IPS DF 4.7 (cell line): Measurements from ENCODE around the gene TPI1.
"Not testable (repeated sequence)": the region's sequence is repeated elsewhere in the genome, so short reads cannot be mapped to it uniquely, and the experiment has no call there.

ENCODE experiments used
- DNase-seq: peaks from one replicate; pipeline ENCODE4 v3.0.0-alpha.2; 2013; ENCODE audit warnings: low spot score; ENCODE audit errors: extremely low read depth

Gene TPI1

GRCh38 chr12:6868211-6869048 lies 1.1 kb downstream of the TPI1 start:
- no peak for DNase-seq

DNA sequence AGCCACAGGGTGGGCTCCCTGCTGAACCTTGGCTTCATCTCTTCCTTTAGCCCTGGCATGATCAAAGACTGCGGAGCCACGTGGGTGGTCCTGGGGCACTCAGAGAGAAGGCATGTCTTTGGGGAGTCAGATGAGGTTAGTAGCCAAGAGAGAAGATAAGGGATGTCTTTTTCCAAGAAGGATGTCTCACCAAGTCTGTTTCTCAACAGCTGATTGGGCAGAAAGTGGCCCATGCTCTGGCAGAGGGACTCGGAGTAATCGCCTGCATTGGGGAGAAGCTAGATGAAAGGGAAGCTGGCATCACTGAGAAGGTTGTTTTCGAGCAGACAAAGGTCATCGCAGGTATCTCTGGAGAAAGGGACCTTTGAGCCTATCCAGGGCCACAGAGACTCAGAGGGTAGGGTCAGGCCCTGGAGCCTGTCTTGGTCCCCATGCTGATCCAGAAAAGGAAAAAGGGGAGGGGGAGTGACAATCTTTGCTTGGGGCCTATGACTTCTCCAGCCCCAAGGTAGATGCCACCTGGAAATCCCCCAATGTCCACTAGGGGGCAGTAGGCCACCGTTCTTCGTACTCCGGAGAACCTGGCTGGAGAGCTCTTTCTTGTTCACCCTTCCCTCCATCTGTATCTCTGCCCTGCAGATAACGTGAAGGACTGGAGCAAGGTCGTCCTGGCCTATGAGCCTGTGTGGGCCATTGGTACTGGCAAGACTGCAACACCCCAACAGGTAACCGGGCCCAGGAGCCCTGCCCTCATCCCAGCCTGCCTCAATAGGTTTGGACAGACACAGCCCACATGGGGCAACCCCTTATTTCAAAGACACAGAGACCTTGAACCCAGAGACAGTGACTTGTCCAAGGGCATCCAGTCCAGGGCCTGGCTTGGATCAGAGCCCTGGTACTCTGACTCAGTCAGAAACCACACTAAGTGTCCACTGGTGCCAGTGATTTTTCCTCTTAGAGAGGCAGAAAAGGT lies 2.0 kb downstream of the TPI1 start:
- no peak for DNase-seq

DNA sequence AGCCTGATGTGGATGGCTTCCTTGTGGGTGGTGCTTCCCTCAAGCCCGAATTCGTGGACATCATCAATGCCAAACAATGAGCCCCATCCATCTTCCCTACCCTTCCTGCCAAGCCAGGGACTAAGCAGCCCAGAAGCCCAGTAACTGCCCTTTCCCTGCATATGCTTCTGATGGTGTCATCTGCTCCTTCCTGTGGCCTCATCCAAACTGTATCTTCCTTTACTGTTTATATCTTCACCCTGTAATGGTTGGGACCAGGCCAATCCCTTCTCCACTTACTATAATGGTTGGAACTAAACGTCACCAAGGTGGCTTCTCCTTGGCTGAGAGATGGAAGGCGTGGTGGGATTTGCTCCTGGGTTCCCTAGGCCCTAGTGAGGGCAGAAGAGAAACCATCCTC lies 3.0 kb downstream of the TPI1 start:
- DNase-seq, result not testable (repeated sequence)

DNA sequence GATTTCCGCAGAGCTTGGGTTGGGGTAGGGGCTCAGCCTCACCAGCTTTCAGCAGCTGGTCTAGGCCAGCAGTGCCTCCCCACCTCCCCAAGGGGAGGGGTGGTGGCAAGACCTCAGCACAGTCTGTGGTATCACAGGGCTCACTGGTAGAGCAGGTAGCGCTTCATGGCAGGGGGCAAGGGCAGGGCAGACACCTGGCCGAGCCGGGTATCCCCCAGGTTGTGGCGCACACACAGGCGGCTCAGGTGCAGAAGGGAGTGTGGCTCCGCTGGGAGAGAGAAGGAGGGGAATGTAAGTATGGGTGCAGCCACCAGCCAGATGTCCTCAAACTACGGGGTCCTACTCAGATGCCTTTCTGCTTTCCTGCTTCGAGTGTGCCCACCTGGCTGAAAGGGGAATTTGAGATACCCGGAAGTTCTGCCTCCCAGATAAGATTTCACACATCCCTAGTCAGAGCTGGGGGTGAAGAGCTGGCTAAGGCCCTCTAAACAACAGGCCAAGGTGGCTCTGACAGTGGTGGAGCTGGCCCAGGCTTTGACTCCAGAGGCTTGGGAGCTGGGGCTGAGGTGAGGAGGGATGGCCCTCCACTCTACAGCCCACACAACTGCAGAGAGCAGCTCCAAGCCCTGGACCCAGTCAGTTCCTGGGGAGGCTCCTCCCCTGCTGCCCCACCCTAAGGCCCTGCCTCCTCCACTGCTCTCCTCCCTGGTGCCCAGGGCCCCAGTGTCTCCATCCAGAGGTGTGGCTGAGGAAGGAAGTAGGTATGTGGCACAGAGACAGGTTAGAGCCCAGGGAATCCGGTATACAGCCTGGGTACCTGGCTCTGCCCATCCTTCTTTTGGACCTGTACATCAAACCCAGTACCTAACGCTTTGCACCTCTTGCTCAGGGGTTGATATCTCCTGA lies 4.0 kb downstream of the TPI1 start:
- no peak for DNase-seq

- DNase-seq, result no peak
Observed at GRCh38 chr12:6872073-6873048, 5.0 kb downstream of the TPI1 start.

DNA sequence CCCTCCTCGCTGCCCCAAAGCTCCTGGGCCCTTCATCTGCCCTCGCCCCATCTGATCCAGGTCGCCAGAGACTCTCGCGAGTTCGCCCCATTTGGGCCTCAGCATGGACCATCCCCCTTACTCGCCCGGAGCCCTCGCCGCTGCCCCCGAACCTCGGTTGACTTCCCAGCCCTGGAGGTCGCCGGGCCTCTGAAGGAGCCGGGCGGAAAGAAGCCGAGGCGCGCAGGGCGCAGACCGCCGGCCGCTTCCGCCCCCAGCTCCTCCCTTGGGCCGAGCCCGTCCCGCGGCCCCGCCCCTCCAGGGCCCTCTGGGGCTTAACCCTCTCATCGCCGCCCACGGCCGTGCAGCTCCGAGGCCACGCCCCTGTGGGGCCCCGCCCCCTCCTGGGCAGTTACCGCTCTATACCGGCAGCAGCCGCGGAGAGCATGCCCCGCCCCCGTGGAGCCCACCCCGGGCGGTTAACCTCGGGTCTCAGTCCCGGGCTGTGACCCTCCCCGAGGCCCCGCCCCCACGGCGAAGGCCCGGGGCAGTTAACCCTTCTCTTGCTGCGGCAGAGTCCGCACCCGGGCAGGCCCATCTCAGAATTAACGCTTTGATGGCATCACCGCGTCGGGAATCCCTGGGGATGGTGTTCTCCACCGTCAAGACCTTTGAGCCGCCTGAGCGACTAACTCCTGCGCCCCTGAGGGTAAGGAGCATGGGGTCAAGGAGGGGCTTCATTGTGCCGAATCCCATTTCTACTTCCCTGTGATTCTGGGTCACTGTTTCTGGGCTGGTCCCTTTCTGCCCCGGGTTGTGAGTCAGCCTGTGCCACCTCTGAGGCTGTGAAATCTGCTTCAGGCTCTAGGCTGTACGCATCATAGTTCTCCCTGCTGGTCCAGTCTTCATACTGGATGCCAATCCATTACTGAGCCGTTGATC lies 6.0 kb downstream of the TPI1 start, which contains the start of gene SPSB2:
SPSB2 (minus strand) TSS at position 210 of the 921 bp plus-strand sequence. CDS start 402 bp downstream, outside the sequence.
- peak; percentile 98 for DNase-seq

DNA sequence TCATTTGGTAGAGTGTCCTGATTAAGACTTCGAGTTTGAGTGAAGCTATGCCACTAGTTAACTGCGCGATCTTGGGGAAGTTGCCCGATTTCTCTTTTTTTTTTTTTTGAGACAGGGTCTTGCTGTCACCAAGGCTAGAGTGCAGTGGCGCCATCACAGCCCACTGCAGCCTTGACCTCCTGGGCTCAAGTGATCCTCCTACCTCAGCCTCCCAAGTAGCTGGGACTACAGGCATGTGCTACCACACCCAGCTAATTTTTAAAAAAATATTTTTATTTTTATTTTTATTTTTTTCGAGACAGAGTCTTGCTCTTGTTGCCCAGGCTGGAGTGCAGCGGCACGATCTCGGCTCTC lies 6.7 kb downstream of the TPI1 start:
- DNase-seq, result not testable (repeated sequence)

DNA sequence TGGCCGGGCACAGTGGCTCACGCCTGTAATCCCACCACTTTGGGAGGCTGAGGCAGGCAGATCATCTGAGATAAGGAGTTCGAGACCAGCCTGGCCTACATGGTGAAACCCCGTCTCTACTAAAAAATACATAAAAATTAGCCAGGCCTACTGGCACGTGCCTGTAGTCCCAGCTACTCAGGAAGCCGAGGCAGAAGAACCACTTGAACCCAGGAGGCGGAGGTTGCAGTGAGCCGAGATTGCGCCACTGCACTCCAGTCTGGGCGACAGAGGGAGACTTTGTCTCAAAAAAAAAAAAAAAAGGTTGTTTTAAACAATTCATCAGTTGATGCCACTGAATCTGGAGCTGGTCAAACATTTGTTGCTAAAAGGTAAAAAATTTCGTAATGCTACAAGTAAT lies 12.5 kb downstream of the TPI1 start:
- not testable (repeated sequence) for DNase-seq

GRCh38 chr12:6883252-6883651 lies 15.9 kb downstream of the TPI1 start:
- no peak for DNase-seq

DNA sequence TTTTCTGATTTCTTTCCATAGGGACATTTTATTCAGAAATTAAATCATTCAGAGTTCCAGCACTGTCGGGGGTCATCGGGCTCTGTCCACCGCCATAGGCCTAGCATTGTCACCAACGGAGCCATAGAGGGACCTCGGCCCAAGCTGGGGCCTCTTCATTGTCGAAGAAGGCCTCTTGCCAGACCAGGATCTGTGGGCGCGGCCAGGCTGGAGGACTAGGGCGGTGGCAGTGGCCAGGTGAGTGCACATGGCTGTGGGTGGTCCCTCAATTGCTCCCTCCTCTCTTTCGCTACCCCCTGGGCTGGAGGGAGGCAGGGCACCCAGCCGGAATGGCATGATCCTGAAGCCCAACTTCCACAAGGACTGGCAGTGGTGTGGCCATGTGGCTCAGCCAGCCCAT lies 16.4 kb downstream of the TPI1 start:
- DNase-seq, result no peak

- DNase-seq, result no peak
Observed at GRCh38 chr12:6884539-6884938, 17.2 kb downstream of the TPI1 start.

DNA sequence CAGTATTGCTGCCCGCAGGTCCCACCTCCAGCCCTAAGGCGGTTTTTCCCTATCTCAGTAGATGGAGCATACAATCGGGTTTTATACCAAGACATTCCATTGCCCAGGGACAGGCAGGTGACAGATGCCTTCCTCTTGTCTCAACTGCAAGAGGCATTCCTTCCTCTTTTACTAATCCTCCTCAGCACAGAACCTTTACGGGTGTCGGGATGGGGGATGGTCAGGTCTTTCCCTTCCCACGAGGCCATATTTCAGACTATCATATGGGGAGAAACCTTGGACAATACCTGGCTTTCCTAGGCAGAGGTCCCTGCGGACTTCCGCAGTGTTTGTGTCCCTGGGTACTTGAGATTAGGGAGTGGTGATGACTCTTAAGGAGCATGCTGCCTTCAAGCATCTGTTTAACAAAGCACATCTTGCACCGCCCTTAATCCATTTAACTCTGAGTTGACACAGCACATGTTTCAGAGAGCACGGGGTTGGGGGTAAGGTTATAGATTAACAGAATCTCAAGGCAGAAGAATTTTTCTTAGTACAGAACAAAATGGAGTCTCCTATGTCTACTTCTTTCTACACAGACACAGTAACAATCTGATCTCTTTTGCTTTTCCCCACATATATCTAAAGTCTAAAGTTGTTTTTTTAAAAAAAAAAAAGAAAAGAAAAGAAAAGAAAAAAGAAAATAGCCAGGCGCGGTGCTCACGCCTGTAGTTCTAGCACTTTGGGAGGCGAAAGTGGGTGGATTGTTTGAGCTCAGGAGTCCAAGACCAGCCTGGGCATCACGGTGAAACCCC lies 19.1 kb downstream of the TPI1 start:
- DNase-seq, result not testable (repeated sequence)

DNA sequence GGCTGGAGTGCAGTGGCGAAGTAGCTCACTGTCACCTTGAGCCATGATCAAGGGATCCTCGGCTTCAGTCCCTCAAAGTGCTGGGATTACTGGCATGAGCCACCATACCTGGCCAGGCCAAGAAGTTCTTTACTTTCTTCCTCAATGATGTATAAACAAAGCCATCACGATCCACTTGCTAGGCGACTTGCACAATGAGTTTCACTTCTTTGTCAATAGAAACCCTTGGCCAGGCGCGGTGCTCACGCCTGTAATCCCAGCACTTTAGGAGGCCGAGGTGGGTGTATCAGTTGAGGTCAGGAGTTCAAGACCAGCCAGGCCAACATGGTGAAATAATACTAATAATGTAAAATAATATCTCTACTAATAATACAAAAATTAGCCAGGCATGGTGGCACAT lies 20.1 kb downstream of the TPI1 start:
- DNase-seq, result no peak

GRCh38 chr12:6888360-6888759 lies 21.0 kb downstream of the TPI1 start:
- DNase-seq, result no peak

DNA sequence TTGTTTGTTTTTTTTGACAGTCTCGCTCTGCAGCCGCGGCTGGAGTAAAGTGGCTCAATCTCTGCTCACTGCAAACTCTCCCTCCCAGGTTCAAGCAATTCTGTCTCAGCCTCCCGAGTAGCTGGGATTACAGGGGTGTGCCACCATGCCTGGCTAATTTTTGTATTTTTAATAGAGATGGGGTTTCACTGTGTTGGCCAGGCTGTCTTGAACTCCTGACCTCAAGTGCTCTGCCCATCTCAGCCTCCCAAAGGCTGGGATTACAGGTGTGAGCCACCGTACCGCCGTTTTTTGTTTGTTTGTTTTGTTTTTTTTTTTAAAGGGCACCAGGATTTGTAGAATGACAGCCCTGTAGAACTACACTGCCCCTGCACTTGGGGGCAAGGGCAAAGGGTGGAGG lies 21.5 kb downstream of the TPI1 start:
- DNase-seq, result not testable (repeated sequence)

- not testable (repeated sequence) for DNase-seq
Observed at GRCh38 chr12:6889775-6890573, 22.6 kb downstream of the TPI1 start.
